Upper lobe of right lung (tissue), 1 donor: Measurements from ENCODE around the gene MIPOL1. TPM values are rescaled to one million over a fixed set of nuclear protein-coding genes. Genes with fewer than 3 reads are reported as not detected.

Experiments used
- ATAC-seq: fragments of 200-7000 bp; cut with Tn5 transposase; one replicate; pipeline ENCODE4 v1.9.1; 2020; ENCODE audit warnings: mild to moderate bottlenecking, moderate library complexity
- DNase-seq: peaks from one replicate; pipeline ENCODE4 v3.0.0-alpha.2; 2020
- H3K27ac ChIP-seq: fragments of 200-600 bp; one replicate; pipeline ENCODE4 v1.8.0; 2022
- H3K27me3 ChIP-seq: fragments of 200-600 bp; one replicate; pipeline ENCODE4 v1.8.0; 2022; ENCODE audit warnings: mild to moderate bottlenecking
- H3K36me3 ChIP-seq: fragments of 200-600 bp; one replicate; pipeline ENCODE4 v1.8.0; 2022
- H3K4me1 ChIP-seq: fragments of 200-600 bp; one replicate; pipeline ENCODE4 v1.8.0; 2022
- H3K4me3 ChIP-seq: fragments of 200-600 bp; one replicate; pipeline ENCODE4 v1.8.0; 2022; ENCODE audit warnings: mild to moderate bottlenecking
- H3K9me3 ChIP-seq: fragments of 200-600 bp; one replicate; pipeline ENCODE4 v1.8.0; 2022
- CTCF ChIP-seq: fragments of 200-600 bp; IDR thresholded peaks from one replicate; pipeline ENCODE4 v1.8.0; 2022; ENCODE audit warnings: antibody characterized with exemption
- intact Hi-C: fragments of 100-400 bp; cut with DNase I; formaldehyde crosslinking; loops from one replicate; pipeline ENCODE4 v1.11.0; 2022
- total RNA-seq: library from RNA; stranded (reverse); fragmentation: NEBNext Ultra II Directional; extraction: Animal tissue kit (Norgen Biotek cat#: 25700); gene quantifications from one replicate; pipeline ENCODE4 v1.2.1, GENCODE V29; 2021
- donor health status: DM: no; HTN: yes; CAD: no; lungs with severe emphysema.

The MIPOL1 gene
- total RNA-seq, 1 donor from 2014 or later = 10.0 TPM

- ATAC-seq (no peak), DNase-seq (no peak)
- Histone ChIP-seq H3K4me3 (no peak overlapping the region), H3K4me1 (no peaks in the 10 kb centered on the region), H3K36me3 (no peaks in the 10 kb centered on the region), H3K9me3 (no peaks in the 10 kb centered on the region), H3K27me3 (no peaks in the 10 kb centered on the region), H3K27ac (no peak overlapping the region)
- TF ChIP-seq CTCF = no peak
- intact Hi-C loops = no loop called here
These were observed 54.7 kb downstream of the MIPOL1 start for GRCh38 chr14:37252434-37252833.

- DNase-seq = no peak
- Histone ChIP-seq H3K4me3 (no peak overlapping the region), H3K36me3 (no peaks in the 10 kb centered on the region), H3K9me3 (no peaks in the 10 kb centered on the region), H3K27me3 (no peaks in the 10 kb centered on the region), H3K4me1 (no peaks in the 10 kb centered on the region), H3K27ac (no peak overlapping the region)
- ATAC-seq = no peak
- TF ChIP-seq CTCF = no peak
- intact Hi-C loops = no loop called here
These were observed 56.2 kb downstream of the MIPOL1 start for GRCh38 chr14:37253905-37254304.

- no peak for ATAC-seq
- Histone ChIP-seq H3K4me1 (no peaks in the 10 kb centered on the region), H3K9me3 (no peaks in the 10 kb centered on the region), H3K27ac (no peak overlapping the region), H3K36me3 (no peaks in the 10 kb centered on the region), H3K27me3 (no peaks in the 10 kb centered on the region), H3K4me3 (no peak overlapping the region)
- intact Hi-C loops = no loop called here
- no peak for DNase-seq
- TF ChIP-seq CTCF = no peak
These were observed 56.7 kb downstream of the MIPOL1 start for GRCh38 chr14:37254411-37254947.

- DNase-seq = no peak
- Histone ChIP-seq H3K9me3 (no peaks in the 10 kb centered on the region), H3K4me1 (no peaks in the 10 kb centered on the region), H3K27ac (no peak overlapping the region), H3K27me3 (no peaks in the 10 kb centered on the region), H3K36me3 (no peaks in the 10 kb centered on the region), H3K4me3 (no peak overlapping the region)
- no peak for TF ChIP-seq CTCF
- intact Hi-C loops = no loop called here
- ATAC-seq = no peak
These were observed 59.8 kb downstream of the MIPOL1 start for GRCh38 chr14:37257501-37258070.

- ATAC-seq (no peak), DNase-seq (no peak)
- H3K9me3 ChIP-seq = no peaks in the 10 kb centered on the region
These were observed 64.9 kb downstream of the MIPOL1 start for GRCh38 chr14:37262649-37263048.

More at GRCh38 chr14:37262649-37263048, 64.9 kb downstream of the MIPOL1 start:
- intact Hi-C loops = no loop called here
- no peaks in the 10 kb centered on the region for H3K27me3 ChIP-seq
- TF ChIP-seq CTCF = no peak
- no peak overlapping the region for H3K4me3 ChIP-seq
- H3K4me1 ChIP-seq = no peaks in the 10 kb centered on the region
- H3K36me3 ChIP-seq = no peaks in the 10 kb centered on the region
- no peak overlapping the region for H3K27ac ChIP-seq
